GM20000 (cell line): ENCODE results near the gene CLDND2.

ENCODE experiments used
- DNase-seq: peaks from one replicate; pipeline ENCODE4 v3.0.0; 2012; ENCODE audit warnings: low spot score
- CTCF ChIP-seq: IDR thresholded peaks from 2 replicates; pipeline ENCODE4 v1.5.1; 2012; ENCODE audit warnings: mild to moderate bottlenecking, control low read depth; ENCODE audit errors: extremely low read depth, missing control alignments

The CLDND2 gene

GRCh38 chr19:51347209-51347928 lies 21.4 kb downstream of the CLDND2 start:
- no peak for TF ChIP-seq CTCF
- DNase-seq = no peak

DNA sequence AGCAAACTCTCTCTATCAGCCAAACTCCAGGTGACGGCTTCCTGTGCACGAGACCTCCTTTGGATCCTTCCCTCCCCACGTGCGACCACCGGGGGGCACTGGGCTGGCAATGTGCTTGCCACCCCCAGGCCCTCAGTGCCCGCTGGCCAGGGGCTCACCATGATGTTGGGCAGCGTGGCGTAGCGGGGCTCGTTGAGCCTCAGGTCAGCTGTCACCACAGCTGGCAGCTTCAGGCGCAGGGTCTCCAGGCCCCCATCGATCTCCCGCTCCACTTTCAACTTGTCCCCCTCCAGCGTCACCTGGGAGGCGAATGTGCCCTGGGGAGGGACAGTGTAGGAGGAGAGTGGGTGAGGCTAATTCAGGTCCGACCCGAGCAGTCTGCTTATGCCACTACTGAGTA lies 22.1 kb downstream of the CLDND2 start:
- DNase-seq = no peak
- no peak for TF ChIP-seq CTCF

- no peak for DNase-seq
- no peak for TF ChIP-seq CTCF
Observed at GRCh38 chr19:51345076-51345620, 23.7 kb downstream of the CLDND2 start.

DNA sequence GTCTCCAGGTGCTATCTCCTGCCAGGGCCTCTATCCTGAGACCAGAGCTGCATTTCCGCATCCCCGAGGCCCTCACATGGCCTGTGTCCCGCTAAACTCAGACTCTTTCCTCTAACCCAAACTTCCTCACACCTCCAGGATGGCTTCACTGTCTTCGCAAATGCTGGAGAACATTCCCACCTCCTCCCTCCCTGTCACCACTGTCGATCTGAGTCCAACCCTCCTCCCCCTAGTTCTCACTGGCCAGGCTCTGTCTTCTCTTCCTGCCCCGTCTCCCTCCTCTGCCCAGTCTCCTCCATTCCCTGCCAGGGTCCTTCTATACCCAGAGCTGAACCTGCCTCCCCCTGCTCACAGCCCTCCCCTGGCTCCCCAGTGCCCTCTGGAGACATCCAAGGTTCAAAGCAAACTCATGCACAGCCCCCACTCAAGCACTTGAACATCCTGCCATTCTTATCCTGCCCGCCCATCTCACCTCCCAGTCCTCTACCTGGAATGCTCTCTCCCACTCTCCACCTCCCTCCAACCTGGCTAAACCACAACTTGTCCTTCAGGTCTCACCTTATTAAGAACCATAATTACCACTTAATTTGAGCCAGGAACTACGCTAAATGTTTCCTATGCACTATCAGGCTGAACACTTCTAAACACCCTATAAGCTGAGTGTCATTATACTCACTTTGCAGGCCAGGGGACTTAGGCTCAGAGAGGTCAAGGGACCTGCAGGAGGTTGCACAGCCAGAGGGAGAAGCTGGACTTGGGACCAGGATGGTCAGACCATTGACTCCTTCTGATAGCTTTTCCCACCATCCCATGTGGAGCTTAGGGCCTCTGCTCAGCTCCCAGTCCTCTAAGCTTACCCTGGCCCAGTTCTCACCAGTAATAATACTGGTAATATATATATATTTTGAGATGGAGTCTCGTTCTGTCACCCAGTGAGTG lies 25.9 kb downstream of the CLDND2 start:
- TF ChIP-seq CTCF = no peak
- no peak for DNase-seq

DNA sequence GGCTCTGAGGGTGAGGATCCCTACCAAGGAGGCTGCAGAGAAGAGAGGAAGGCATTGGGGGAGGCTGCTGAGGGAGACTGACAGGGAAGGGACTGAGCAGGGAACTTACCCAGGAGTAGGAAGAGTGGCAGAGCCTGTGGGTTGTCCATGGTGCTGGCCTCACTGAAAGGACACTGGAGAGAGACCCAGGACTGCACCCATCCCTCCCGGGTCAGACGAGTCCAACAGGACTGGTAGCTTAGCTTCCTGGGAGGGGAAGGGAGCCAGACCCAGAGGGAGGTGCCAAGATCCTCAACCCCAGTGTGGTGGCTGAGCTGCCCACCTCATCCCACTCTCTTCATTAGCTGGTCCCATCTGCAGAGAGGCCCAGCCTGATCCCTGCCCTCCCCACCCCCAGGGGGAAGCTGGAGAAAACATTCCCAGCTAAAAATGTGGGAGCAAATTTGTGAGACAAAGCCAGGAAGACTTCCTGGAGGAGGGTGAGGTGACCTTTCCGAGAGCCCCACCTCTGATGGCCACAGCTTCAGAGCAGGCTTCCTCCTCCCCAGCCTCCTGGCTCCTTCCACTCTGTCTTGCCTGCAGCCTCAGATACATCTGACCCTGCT lies 26.7 kb downstream of the CLDND2 start, which contains the start of gene VSIG10L:
VSIG10L (minus strand) TSS at position 164 of the 605 bp plus-strand sequence; CDS start at position 149, 15 bp downstream.
- no peak for TF ChIP-seq CTCF
- DNase-seq = no peak

GRCh38 chr19:51341066-51341465 lies 27.7 kb downstream of the CLDND2 start:
- TF ChIP-seq CTCF = no peak
- DNase-seq = no peak
